ENCODE results near the gene CDIP1.
A peak's percentile ranks its signal among the peaks of the same experiment; 100 is the strongest.

Gene CDIP1

DNA sequence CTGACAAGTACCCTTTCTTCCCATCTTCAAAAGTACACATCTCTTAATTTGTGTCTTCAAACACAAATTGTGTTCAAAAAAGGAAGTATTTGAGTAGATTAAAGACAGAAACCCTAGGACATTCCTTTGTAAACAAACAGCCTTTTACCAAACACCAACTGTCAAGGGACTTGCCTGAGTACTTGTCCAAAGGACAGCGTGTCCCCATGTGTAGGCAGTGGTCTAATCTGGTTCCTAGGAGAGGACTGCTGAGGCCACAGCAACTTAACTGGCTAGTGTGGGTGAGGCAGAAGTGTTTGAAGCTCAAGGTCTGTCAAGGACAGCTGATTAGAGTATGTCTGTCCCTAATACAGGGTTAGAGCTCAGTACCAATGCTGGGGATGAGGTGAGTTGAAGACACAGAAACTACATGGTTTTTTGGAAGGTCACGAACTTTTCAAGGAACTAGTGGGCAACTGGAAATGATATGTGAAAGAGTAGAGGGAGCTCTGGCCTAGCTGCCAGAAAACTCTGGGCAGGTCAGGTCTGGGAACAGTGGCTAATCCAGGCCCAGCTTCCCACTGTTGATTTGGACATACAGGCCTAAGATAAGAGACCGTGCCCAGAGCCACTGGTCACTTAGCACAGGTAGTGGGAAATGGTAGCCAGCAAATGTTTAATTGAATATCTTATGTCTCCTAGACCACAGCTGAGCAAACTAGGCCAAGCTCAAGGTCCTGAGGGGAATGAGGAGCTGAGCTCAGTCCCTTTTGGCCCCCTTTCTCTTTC is 52.3 kb downstream of the CDIP1 start:
- in situ Hi-C loops (cut with HindIII; ENCODE audit: low pct_ligation_motif_present, low sequenced_read_pairs): no loop called here
- no peak for DNase-seq
- Histone ChIP-seq H3K4me3 (ENCODE audit: low read depth, low read length) (no peak overlapping the region), H3K27ac (no peak overlapping the region), H3K27me3 (replicated peaks) (no peaks in the 10 kb centered on the region), H3K36me3 (replicated peaks) (peaks cover 11% of the 10 kb centered on the region)
- TF ChIP-seq, protein P1, sequence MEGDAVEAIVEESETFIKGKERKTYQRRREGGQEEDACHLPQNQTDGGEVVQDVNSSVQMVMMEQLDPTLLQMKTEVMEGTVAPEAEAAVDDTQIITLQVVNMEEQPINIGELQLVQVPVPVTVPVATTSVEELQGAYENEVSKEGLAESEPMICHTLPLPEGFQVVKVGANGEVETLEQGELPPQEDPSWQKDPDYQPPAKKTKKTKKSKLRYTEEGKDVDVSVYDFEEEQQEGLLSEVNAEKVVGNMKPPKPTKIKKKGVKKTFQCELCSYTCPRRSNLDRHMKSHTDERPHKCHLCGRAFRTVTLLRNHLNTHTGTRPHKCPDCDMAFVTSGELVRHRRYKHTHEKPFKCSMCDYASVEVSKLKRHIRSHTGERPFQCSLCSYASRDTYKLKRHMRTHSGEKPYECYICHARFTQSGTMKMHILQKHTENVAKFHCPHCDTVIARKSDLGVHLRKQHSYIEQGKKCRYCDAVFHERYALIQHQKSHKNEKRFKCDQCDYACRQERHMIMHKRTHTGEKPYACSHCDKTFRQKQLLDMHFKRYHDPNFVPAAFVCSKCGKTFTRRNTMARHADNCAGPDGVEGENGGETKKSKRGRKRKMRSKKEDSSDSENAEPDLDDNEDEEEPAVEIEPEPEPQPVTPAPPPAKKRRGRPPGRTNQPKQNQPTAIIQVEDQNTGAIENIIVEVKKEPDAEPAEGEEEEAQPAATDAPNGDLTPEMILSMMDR (IDR thresholded peaks at IDR 0.05; ENCODE audit: low read depth, low read length, missing control alignments): no peak

DNA sequence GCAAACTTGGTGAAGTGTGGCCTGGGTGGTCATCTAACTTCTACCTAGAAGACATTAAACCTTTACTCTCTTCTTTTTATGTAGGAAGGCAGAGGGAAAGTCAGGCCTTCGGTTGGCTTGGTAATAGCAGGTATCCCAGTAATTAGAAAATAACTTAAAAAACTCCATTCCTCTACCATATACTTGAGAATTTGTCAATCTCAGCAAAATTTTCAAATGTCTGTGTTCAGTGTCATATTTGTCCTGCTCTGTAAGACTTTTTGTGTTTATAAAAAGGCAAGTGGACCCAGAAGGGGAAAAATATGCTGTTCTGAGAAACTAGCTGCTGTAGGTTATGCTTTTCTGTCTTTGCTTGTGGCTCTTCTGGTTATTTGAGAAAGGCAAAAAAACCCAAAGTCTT is 56.6 kb downstream of the CDIP1 start:
- no peak for DNase-seq
- H3K27me3 ChIP-seq (replicated peaks): no peaks in the 10 kb centered on the region
- H3K4me3 ChIP-seq (ENCODE audit: low read depth, low read length): no peak overlapping the region
- no peak overlapping the region for H3K27ac ChIP-seq
- peaks cover 11% of the 10 kb centered on the region for H3K36me3 ChIP-seq (replicated peaks)
- in situ Hi-C loops (cut with HindIII; ENCODE audit: low pct_ligation_motif_present, low sequenced_read_pairs): no loop called here
- TF ChIP-seq, protein P1 (IDR thresholded peaks at IDR 0.05; ENCODE audit: low read depth, low read length, missing control alignments): no peak

DNA sequence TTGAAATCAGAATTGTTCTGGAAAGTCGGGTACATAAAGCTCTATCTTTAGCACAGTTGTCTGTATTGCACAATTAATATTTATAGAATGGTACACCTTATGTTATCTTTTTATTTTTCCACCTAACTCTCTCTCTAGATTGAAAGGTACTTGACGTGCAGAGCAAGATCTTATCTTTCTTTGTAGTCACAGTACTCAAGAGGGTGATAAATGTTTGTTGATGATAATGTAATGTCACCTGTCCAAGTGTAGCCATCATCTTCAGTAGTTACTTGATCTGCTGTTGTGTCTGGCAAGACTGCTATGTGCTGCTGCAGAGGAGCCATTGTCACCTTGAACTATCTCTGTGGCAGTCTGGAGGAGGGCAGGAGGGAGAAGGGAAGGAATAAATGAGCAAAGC is 57.0 kb downstream of the CDIP1 start:
- Histone ChIP-seq H3K27me3 (replicated peaks) (no peaks in the 10 kb centered on the region), H3K4me3 (ENCODE audit: low read depth, low read length) (no peak overlapping the region), H3K27ac (no peak overlapping the region), H3K36me3 (replicated peaks) (peaks cover 11% of the 10 kb centered on the region)
- TF ChIP-seq, protein P1 (IDR thresholded peaks at IDR 0.05; ENCODE audit: low read depth, low read length, missing control alignments): no peak
- in situ Hi-C loops (cut with HindIII; ENCODE audit: low pct_ligation_motif_present, low sequenced_read_pairs): no loop called here
- no peak for DNase-seq

DNA sequence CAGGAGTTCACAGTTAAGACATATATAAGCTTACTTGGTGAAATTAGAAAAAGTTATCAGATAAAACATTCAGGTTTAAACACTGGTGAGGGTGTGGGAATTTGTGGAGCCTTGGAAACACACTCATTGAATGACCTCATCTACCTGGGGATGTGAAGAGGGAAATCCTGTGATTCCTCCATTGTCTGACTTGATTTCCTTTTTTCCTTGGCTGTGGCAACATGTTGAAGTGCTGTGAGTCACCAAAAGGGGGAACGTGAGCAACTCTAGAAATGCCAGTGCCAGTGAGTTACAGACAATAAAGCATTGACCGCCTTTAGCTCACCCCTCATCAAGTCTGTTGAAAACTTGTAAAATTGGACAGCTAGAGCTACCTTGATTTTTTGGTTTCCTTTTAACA is 60.6 kb downstream of the CDIP1 start:
- no peak overlapping the region for H3K27ac ChIP-seq
- no peak for DNase-seq
- H3K4me3 ChIP-seq (ENCODE audit: low read depth, low read length): no peak overlapping the region
- H3K36me3 ChIP-seq (replicated peaks): no peaks in the 10 kb centered on the region
- no peaks in the 10 kb centered on the region for H3K27me3 ChIP-seq (replicated peaks)
- in situ Hi-C loops (cut with HindIII; ENCODE audit: low pct_ligation_motif_present, low sequenced_read_pairs): no loop called here
- TF ChIP-seq, protein P1 (IDR thresholded peaks at IDR 0.05; ENCODE audit: low read depth, low read length, missing control alignments): peak; percentile 39

DNA sequence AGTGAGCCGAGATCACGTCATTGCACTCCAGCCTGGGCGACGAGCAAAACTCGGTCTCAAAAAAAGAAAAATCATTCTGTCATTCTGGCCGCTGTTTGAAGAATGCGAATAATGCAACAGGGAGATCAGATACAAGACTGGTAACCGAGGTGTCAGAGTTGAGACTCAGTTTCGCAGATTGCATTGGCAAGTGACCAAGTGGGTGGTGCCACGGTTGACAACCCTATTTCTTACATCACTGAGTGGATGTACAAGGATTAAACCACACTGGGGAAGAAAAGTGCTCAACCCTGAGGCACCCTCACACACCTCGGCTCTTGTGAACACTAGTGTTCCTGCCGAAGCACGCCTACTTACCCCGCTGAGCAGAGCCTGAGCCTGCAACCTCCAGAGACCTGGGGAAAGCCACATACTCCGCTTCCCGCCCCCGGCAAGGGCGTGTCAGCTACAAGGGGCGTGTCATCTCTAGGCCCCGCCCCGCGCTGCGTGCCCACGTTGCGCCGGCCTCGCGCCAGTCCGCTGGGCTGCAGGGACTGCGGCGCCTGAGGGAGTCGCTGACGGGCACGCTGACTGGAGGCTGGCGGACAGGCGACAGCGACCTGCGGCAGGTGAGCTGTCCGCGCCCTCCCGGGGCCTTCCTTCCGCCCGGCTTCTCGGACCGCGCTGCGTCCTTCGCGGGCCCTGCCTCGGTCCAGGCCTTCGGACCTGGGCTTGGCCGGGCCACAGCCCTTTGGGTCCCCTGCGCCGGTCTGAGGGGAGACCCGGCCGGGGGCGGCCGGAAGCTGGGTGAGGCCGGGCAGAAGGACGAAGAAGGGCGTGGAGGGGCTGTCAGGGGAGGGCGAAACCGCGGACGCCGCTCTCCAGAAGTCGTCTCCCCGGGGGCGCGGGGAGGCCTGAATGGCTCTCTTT is 62.4 kb downstream of the CDIP1 start, which contains the start of gene HMOX2:
TSS of gene HMOX2 (plus strand) at position 519 of the 909 bp plus-strand sequence. CDS start 29,127 bp downstream, outside the sequence.
- peak; percentile 86 for DNase-seq
- no peaks in the 10 kb centered on the region for H3K36me3 ChIP-seq (replicated peaks)
- TF ChIP-seq, protein P1 (IDR thresholded peaks at IDR 0.05; ENCODE audit: low read depth, low read length, missing control alignments): peak; percentile 38
- peak within 1 kb of the TSS; percentile 33 for H3K27ac ChIP-seq
- H3K4me3 ChIP-seq (ENCODE audit: low read depth, low read length): peak within 1 kb of the TSS; percentile 81
- H3K27me3 ChIP-seq (replicated peaks): no peaks in the 10 kb centered on the region
- in situ Hi-C loops (cut with HindIII; ENCODE audit: low pct_ligation_motif_present, low sequenced_read_pairs): no loop called here
